ENCODE measurements around the gene CAPN5.
A peak's percentile ranks its signal among the peaks of the same experiment; 100 is the strongest.

The CAPN5 gene

DNA sequence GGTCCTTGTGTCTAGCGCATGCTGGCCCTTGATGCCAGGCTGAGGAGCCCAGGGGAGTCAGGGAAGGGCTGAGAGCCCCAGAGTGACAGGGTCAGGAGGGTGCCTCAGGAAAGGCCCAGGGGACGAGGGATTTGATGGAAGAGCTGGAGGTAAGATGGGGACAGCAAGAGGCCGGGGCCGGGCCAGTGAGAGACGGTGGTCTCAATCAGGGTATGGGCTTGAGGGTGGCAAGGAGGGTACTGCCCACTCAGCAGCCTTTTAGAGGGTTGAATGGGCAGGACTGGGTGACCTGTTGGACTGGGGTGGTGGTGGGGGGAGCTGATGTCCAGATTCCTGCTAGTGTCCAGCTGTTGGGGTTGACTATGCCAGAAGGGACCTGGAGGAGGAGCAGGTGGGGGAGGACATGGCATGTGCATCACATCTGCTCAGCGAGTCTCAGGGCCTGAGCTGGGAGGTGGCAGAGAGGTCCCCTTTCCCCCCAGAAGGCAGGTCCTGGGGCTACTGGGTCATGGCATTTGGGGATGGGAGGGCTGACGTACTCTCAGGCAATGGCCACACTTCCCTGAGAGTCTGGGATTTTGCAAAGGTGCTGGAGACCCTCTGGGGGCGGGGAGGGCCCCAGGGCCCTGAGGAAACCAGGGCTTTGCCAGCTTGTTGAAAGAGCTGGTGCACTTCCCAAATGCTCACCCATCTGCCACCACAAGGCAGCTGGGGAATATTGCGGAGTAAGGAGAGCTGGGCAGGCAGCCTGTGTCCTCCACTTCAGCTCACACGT, 79.7 kb downstream of the CAPN5 start:
- Mint-ChIP-seq H3K27ac (no peak overlapping the region), H3K27me3 (ENCODE audit: low read depth) (peaks cover 9% of the 10 kb centered on the region), H3K4me1 (ENCODE audit: low read depth) (peaks cover 39% of the 10 kb centered on the region), H3K36me3 (ENCODE audit: low read depth) (no peaks in the 10 kb centered on the region), H3K4me3 (no peak overlapping the region), H3K9me3 (no peaks in the 10 kb centered on the region)
- no peak for DNase-seq (ENCODE audit: low spot score)

DNA sequence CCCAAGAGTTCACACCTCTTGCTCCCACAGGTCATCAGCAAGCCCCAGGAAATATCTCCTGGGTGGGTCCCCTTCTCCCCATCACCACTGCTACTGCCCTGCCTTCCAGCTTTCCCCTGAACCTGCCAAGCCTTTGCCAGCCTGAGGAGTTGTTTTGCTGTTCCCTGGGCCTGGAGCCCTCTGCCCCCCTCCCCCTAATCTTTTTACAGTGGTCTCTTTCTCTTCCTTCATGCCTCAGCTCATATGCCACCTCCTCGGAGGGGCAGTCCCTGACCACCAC, 80.2 kb downstream of the CAPN5 start:
- peaks cover 9% of the 10 kb centered on the region for H3K27me3 Mint-ChIP-seq (ENCODE audit: low read depth)
- DNase-seq (ENCODE audit: low spot score), result no peak
- no peak overlapping the region for H3K27ac Mint-ChIP-seq
- H3K9me3 Mint-ChIP-seq, result no peaks in the 10 kb centered on the region
- no peaks in the 10 kb centered on the region for H3K36me3 Mint-ChIP-seq (ENCODE audit: low read depth)
- H3K4me3 Mint-ChIP-seq, result no peak overlapping the region
- H3K4me1 Mint-ChIP-seq (ENCODE audit: low read depth), result peaks cover 39% of the 10 kb centered on the region

DNA sequence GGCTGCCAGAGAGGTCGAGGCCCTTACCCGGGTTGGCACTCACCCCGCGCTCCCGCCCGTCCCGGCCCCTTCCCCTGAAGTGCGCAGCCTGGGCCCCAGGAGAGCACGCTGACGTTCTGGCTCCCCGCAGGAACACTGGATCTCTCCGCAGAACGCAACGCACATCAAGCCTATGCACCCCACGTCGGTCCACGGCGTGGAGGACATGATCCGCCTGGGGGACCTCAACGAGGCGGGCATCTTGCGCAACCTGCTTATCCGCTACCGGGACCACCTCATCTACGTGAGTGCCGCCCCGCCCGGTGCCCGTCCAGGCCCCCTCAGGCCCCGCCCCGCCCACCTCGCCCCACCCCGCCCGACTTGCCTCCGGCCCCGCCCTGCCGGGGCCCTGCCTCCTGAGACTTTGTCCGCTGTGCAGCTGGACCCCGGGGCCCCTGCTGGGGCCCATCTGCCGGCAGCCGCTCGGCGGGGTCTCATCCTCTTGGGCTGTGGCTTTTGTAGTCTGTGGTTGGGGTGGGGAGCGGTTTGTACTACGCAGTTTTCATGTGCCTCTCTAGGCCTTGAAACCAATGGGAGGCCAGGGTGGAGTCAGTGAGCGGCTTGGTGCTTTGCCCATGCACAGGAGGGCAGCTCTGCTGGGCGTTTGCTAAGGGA, 81.0 kb downstream of the CAPN5 start:
- DNase-seq (ENCODE audit: low spot score), result peak; percentile 23
- no peaks in the 10 kb centered on the region for H3K9me3 Mint-ChIP-seq
- peaks cover 39% of the 10 kb centered on the region for H3K4me1 Mint-ChIP-seq (ENCODE audit: low read depth)
- H3K36me3 Mint-ChIP-seq (ENCODE audit: low read depth), result no peaks in the 10 kb centered on the region
- H3K27ac Mint-ChIP-seq, result peak overlapping the region; percentile 22
- H3K27me3 Mint-ChIP-seq (ENCODE audit: low read depth), result peaks cover 9% of the 10 kb centered on the region
- H3K4me3 Mint-ChIP-seq, result peak overlapping the region; percentile 64

DNA sequence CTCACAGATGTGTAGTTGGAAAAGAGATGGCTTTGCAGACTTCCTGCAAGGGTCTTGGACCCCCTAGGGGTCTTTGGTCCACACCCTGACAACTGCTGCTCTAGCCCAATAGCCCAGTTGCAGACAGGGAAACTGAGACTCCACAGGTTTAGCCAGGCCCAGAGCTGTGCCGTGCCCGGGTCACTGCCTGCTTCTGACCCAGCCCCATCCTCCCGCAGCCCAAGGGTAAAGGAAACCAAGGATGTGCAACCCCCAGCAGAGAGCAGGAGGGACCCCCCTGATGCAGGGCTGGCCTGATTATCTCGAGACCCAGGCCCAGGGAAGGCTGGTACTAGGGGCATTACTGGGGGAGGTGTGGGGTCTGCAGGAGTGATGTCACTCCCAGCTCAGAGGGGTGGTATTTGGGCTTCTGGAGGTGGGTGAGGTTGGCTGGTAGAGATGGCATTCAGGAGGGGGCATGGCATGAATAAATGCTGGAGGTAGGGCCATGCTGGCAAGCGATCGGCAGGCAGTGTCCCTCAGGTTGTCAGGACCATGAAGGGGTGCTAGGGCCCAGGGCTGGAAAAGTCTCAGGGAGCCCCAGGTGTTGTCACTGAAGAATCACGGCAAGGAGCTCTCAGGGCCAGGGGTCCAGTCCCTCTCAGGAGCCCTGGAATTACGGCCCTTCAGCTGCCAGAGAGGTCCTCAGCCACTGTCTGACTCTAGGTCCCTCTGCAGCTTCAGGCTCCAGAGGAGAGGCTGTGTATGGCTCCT, 82.4 kb downstream of the CAPN5 start:
- Mint-ChIP-seq H3K4me3 (peak overlapping the region; percentile 17), H3K4me1 (ENCODE audit: low read depth) (peaks cover 44% of the 10 kb centered on the region), H3K27me3 (ENCODE audit: low read depth) (peaks cover 9% of the 10 kb centered on the region), H3K36me3 (ENCODE audit: low read depth) (no peaks in the 10 kb centered on the region), H3K27ac (no peak overlapping the region), H3K9me3 (no peaks in the 10 kb centered on the region)
- no peak for DNase-seq (ENCODE audit: low spot score)

DNA sequence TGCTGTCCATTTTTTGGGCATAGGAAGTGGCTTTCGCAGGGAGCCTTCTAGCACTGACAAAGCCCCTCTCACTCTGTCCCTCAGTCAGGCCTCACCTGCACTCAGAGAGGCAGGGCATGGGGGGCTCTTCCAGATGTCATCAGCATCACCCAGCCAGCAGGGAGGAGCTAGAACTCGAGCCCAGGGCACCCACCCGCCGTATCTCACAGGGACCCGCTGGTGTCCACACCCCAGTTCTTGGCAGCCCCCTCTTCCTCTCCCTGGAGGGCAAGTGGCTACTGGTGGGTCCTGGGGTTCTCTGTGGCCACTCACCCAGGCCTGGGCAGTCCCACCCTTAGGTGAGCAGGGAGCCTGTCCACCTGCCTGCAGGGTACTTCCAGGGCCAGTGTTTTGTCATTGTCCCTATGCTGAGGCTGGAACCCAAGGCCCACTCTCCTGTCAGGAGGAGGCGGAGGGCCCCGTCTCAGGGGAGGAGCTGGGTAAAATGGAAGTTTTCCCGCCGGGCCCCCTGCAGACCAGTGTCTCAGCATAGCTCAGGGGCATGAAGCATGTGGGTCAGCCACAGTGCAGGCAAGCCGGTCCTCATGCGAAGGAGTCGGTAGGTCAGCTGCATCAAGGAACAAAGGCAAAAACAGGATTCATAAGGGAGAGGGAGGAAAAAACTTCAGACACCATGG, 83.1 kb downstream of the CAPN5 start:
- no peak overlapping the region for H3K4me3 Mint-ChIP-seq
- H3K27ac Mint-ChIP-seq, result no peak overlapping the region
- no peaks in the 10 kb centered on the region for H3K36me3 Mint-ChIP-seq (ENCODE audit: low read depth)
- peaks cover 9% of the 10 kb centered on the region for H3K27me3 Mint-ChIP-seq (ENCODE audit: low read depth)
- no peaks in the 10 kb centered on the region for H3K9me3 Mint-ChIP-seq
- H3K4me1 Mint-ChIP-seq (ENCODE audit: low read depth), result peaks cover 44% of the 10 kb centered on the region
- no peak for DNase-seq (ENCODE audit: low spot score)

DNA sequence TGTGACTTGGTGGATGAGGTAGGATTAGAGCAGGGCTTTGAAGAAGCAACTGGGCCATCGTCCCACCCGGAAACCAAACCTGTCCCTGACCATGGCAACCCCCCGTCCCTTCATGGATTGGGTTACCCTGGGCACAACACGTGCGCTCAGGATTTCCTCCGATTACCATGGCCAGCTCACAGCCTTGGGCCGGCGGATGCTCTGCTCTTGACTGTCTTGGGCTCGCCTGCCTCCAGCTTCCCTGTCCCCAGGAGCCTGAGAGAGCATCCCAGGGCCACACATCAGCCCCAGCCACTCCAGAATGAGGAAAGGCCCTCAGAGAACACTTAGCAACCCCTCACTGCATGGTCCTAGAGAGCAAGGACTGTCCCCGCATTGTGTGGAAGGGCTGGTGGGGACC, 84.1 kb downstream of the CAPN5 start:
- DNase-seq (ENCODE audit: low spot score), result no peak
- Mint-ChIP-seq H3K4me3 (no peak overlapping the region), H3K27me3 (ENCODE audit: low read depth) (peaks cover 9% of the 10 kb centered on the region), H3K27ac (no peak overlapping the region), H3K9me3 (no peaks in the 10 kb centered on the region), H3K36me3 (ENCODE audit: low read depth) (no peaks in the 10 kb centered on the region), H3K4me1 (ENCODE audit: low read depth) (peaks cover 44% of the 10 kb centered on the region)

DNA sequence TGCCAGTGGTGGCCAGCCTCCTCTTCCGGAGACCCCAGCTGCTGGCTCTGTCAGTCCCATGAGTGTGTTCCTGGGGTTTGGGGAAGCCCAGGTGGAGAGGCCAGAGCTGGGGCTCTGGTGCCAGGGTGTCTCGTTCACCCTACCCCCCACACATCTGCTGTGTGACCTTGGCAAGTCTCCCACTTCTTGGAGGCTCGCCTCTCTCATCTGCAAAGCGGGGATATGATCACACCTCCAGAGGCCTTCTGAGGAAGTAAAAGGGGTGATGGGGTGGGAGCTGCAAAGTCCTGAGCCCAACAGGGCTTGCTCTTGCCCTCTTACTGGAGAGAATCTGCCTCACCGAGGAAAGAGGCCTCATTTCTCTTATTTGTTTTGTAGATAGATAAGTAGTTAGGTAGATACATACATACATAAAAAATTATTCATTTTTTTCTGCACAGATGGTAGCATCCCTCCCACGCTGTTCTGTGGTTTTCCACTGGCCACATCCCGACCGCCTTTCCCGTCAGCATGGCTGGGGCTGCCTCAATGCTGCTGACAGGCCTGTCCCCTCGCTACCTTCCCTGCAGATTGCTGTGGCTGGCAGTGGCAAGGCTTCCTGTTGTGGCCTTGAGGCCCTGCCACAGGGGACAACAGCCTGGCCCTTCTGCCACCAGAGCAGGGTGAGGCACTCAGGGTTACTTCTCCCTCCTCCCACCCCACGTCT, 85.2 kb downstream of the CAPN5 start:
- no peaks in the 10 kb centered on the region for H3K9me3 Mint-ChIP-seq
- peaks cover 43% of the 10 kb centered on the region for H3K4me1 Mint-ChIP-seq (ENCODE audit: low read depth)
- H3K27me3 Mint-ChIP-seq (ENCODE audit: low read depth), result peaks cover 4% of the 10 kb centered on the region
- no peaks in the 10 kb centered on the region for H3K36me3 Mint-ChIP-seq (ENCODE audit: low read depth)
- peak; percentile 78 for DNase-seq (ENCODE audit: low spot score)
- H3K4me3 Mint-ChIP-seq, result peak overlapping the region; percentile 46
- H3K27ac Mint-ChIP-seq, result peak overlapping the region; percentile 62

DNA sequence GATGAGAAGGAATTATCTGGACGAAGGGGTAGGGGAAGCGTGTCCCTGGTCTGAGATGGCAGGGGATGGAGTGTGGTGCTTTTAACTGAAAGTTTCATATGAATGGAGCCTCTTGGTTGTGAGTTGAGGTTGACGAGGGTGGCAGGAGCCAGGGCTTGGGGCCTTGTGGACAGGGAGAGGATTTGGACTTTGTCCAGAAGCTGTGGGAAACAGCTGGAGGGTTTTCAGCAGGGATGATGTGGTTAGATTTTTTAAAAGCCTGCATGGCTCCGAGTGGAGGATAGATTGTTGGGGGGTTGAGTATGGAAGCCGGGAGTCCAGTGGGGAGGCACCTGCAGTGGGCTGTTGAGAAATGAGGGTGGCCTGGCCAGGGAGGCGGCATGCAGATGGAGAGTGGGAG, 86.1 kb downstream of the CAPN5 start:
- Mint-ChIP-seq H3K4me3 (peak overlapping the region; percentile 46), H3K9me3 (no peaks in the 10 kb centered on the region), H3K4me1 (ENCODE audit: low read depth) (peaks cover 37% of the 10 kb centered on the region), H3K27ac (peak overlapping the region; percentile 34), H3K27me3 (ENCODE audit: low read depth) (no peaks in the 10 kb centered on the region), H3K36me3 (ENCODE audit: low read depth) (no peaks in the 10 kb centered on the region)
- no peak for DNase-seq (ENCODE audit: low spot score)

DNA sequence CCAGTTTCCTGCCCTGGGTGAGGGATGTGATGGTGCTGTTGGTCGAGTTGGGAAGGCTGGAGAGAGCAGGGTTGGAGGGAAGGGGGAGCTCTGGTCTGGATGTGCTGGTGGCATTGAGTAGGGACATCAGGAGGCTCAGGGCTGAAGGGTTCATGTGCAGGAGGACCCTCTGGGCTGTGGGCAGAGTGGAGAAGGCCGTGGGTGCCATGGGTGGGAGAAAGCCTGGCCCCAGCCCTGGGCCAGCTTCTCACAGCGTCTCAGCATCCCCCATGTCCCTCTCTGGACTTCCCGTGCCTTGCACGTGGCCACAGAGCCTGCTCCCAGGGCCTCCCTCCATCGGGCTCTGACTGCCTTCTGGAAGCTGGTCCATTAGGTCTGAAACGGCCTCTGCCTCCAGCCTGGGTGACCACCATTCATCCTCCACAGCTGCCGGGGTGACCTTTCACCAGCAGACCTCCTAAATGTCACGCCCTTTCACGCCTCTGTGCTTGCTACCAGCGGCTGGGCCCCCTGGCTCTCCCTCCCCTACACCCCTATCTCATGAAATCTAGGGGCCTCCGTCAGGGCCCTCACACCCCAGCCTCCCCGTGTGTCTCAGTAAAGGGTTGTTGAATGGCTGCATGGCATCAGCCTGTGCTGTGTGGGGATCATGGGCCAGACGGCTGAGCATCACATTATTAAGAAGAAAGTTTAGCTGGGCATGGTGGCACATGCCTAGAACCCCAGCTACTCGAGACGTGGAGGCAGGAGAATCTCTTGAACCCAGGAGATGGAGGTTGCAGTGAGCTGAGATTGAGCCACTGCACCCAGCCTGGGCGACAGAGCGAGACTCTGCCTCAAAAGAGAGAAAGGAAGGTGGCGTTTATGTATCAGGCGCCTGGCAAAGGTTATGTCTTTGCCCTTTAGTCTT, 86.8 kb downstream of the CAPN5 start:
- H3K27ac Mint-ChIP-seq, result no peak overlapping the region
- no peaks in the 10 kb centered on the region for H3K9me3 Mint-ChIP-seq
- H3K27me3 Mint-ChIP-seq (ENCODE audit: low read depth), result peaks cover under 1% of the 10 kb centered on the region
- H3K36me3 Mint-ChIP-seq (ENCODE audit: low read depth), result no peaks in the 10 kb centered on the region
- H3K4me3 Mint-ChIP-seq, result no peak overlapping the region
- peaks cover 31% of the 10 kb centered on the region for H3K4me1 Mint-ChIP-seq (ENCODE audit: low read depth)
- no peak for DNase-seq (ENCODE audit: low spot score)

DNA sequence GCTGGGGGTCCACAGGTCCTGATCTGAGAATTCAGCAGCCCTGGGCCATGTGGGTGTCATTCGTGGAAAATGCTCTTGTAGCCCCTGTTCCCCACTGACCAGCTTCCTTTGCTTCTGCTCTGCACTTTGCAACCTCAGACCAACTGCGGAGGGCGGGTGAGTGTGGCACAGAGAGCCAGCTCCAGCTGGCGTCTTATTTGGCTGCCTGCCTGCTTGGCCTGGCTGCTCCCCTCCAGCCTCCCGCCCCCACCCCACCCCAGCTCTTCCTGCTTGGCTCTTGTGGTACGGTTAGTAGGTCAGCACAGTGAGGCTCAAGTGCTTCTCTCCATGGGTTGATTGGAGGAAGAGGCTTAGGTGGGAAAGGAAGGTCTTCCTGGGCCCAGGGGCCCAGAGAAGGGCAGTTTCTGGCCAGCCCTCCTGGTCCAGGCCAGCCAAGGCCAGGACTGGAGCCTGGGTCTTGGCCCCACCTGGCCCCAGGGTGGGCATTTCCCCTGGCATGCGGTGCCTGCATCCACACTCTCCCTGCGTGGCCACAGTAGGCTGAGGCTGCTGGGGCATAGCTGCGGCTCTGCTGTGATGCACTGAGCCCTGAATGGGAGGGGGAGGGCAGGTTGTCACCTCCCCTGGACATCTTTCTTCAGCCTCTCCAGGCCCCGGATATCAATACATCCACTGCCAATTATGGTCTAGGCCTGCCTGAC, 87.8 kb downstream of the CAPN5 start:
- Mint-ChIP-seq H3K27me3 (ENCODE audit: low read depth) (peaks cover 3% of the 10 kb centered on the region), H3K27ac (no peak overlapping the region), H3K36me3 (ENCODE audit: low read depth) (no peaks in the 10 kb centered on the region), H3K9me3 (no peaks in the 10 kb centered on the region), H3K4me3 (no peak overlapping the region), H3K4me1 (ENCODE audit: low read depth) (peaks cover 26% of the 10 kb centered on the region)
- DNase-seq (ENCODE audit: low spot score), result no peak

DNA sequence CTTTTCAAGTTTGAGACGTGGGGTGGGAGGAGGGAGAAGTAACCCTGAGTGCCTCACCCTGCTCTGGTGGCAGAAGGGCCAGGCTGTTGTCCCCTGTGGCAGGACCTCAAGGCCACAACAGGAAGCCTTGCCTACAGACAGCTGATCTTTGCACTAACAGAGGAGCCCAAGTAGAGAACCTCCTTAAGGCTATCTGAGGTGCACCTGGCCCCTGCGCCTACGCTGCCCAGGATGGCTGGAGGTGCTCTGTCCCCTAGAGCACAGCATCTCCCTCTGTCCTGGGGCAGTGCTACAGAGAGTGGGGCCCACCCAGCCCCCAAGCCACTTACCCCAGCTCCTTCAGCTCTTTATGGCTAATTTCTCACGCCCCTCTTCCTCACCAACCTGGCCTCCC, 88.3 kb downstream of the CAPN5 start:
- no peak for DNase-seq (ENCODE audit: low spot score)
- H3K27ac Mint-ChIP-seq, result no peak overlapping the region
- H3K9me3 Mint-ChIP-seq, result no peaks in the 10 kb centered on the region
- H3K36me3 Mint-ChIP-seq (ENCODE audit: low read depth), result no peaks in the 10 kb centered on the region
- H3K4me1 Mint-ChIP-seq (ENCODE audit: low read depth), result peaks cover 26% of the 10 kb centered on the region
- H3K27me3 Mint-ChIP-seq (ENCODE audit: low read depth), result peaks cover 3% of the 10 kb centered on the region
- no peak overlapping the region for H3K4me3 Mint-ChIP-seq

DNA sequence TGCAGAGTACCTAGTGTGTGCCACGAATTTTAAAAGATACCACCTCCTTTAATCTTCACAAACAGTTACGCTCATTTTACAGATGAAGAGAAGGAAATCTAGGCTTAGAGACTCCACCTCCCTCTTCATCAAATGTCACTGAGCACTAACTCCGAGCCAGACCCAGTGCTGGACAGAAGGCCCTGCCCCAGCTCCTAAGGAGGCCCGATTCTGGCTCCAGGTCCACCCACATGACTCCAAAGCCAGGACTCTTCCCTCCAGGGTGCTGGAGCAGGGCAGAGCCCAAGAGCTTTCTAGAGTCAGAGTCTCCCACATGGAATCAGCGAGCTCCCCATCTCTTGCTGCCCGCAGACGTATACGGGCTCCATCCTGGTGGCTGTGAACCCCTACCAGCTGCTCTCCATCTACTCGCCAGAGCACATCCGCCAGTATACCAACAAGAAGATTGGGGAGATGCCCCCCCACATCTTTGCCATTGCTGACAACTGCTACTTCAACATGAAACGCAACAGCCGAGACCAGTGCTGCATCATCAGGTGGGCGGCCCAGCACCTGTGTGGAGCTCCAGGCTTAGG, 88.9 kb downstream of the CAPN5 start:
- no peak for DNase-seq (ENCODE audit: low spot score)
- H3K9me3 Mint-ChIP-seq, result no peaks in the 10 kb centered on the region
- no peak overlapping the region for H3K27ac Mint-ChIP-seq
- H3K4me1 Mint-ChIP-seq (ENCODE audit: low read depth), result peaks cover 26% of the 10 kb centered on the region
- no peaks in the 10 kb centered on the region for H3K36me3 Mint-ChIP-seq (ENCODE audit: low read depth)
- H3K27me3 Mint-ChIP-seq (ENCODE audit: low read depth), result peaks cover 3% of the 10 kb centered on the region
- no peak overlapping the region for H3K4me3 Mint-ChIP-seq

All from T-helper 2 cell treated with Interferon-gamma antibody and Interleukin-4, amounts not matched to agents 5 μg/mL and 100 μg/mL, for 36 hours (primary cell).